Measurements from ENCODE around the gene MRPS12.

GRCh38 chr19:38894968-38895367 is 35.8 kb upstream of the MRPS12 start:
- TF ChIP-seq CTCF (conservative IDR thresholded peaks at IDR 0.05), result no peak
- no peak for TF ChIP-seq ZFX (IDR thresholded peaks at IDR 0.05)
